ENCODE measurements around the gene SDR42E2.
"Not testable (repeated sequence)": the region's sequence is repeated elsewhere in the genome, so short reads cannot be mapped to it uniquely, and the experiment has no call there.

The SDR42E2 gene

DNA sequence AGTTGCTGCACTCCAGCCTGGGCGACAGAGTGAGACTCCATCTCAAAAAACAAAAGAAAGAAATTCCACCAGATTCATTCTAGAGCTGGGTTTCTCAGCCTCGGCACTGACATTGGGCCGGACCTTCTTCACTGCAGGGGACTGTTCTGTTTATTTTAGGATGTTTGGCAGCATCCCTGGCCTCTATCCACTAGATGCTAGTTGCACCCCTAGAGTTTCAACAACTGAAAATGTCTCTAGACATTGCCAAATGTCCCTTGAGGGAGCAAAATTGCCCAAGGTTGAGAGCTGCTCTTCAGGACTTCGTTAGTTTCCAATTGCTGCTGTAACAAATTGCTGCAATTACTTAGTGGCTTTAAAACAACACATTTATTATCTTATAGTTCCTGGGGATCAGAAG, 50.9 kb downstream of the SDR42E2 start:
- peaks cover 31 to 62% (median 50%) of the 10 kb centered on the region in 11 experiments for H3K36me3 ChIP-seq
- H3K9me3 ChIP-seq (replicated peaks in 1 of 11), result peaks cover 0 to 30% (median 16%) of the 10 kb centered on the region in 11 experiments; a peak in 17 of 22 replicates
- TF ChIP-seq Cebpa-rat (IDR thresholded peaks at IDR 0.05), result no peak
- H3K27ac ChIP-seq, result peak overlapping the region in 3 of 11 experiments; percentile 12 to 34 (median 31); a peak in 5 of 22 replicates
- H3K9ac ChIP-seq, result no peak overlapping the region
- H3K4me2 ChIP-seq, result peak overlapping the region in 6 of 11 experiments; percentile 12 to 92 (median 18); a peak in 5 of 22 replicates
- peaks cover 4 to 96% (median 6%) of the 10 kb centered on the region in 11 experiments; a peak in 15 of 22 replicates for H4K20me1 ChIP-seq
- no peaks in the 10 kb centered on the region for H3K27me3 ChIP-seq
- peaks cover 66 to 98% (median 78%) of the 10 kb centered on the region in 10 experiments for H3K4me1 ChIP-seq
- H3K4me3 ChIP-seq, result no peak overlapping the region

DNA sequence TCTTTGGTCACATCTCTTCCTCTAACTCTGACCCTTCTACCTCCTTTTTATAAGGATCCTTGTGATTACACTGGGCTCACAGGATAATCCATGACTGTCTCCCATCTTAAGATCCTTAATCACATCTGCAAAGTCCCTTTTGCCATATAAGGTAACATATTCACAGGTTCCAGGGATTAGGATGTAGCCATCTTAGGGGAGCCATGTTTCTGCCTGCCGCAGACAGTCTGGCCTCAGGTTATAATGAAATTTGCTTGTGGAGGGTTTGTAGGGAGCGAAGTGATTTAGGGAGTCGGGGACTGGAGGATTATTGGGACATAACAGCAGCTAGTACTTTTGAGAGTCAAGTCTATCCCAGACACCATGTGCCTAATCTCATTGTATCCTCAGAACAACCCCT, 51.5 kb downstream of the SDR42E2 start:
- Histone ChIP-seq H3K4me1 (peaks cover 66 to 98% (median 78%) of the 10 kb centered on the region in 10 experiments), H4K20me1 (peaks cover 0 to 96% (median 6%) of the 10 kb centered on the region in 11 experiments; a peak in 12 of 22 replicates), H3K4me2 (peak overlapping the region in 5 of 11 experiments; percentile 13 to 92 (median 90); a peak in 5 of 22 replicates), H3K9ac (no peak overlapping the region), H3K27me3 (no peaks in the 10 kb centered on the region), H3K9me3 (replicated peaks in 1 of 11) (peaks cover 0 to 30% (median 16%) of the 10 kb centered on the region in 11 experiments; a peak in 17 of 22 replicates), H3K27ac (peak overlapping the region in 4 of 11 experiments; percentile 12 to 34 (median 25); a peak in 4 of 22 replicates), H3K36me3 (peaks cover 31 to 62% (median 50%) of the 10 kb centered on the region in 11 experiments), H3K4me3 (no peak overlapping the region)
- TF ChIP-seq Cebpa-rat (IDR thresholded peaks at IDR 0.05), result no peak

DNA sequence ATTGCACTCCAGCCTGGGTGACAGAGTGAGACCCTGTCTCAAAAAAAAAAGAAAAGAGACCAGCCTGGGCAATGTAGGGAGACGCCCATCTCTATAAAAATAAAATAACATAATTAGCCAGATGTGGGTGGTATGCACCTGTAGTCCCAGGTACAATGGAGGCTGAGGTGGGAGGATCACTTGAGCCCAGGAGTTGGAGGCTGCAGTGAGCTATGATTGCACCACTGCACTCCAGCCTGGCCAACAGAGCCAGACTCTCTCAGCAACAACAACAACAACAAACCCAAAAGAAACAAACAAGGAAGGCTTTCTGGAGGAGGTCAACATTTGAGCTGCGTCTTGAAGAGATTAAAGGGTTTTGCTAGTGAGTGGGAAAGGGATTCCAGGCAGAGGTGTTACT, 52.1 kb downstream of the SDR42E2 start:
- no peak for TF ChIP-seq Cebpa-rat (IDR thresholded peaks at IDR 0.05)
- peaks cover 66 to 98% (median 79%) of the 10 kb centered on the region in 10 experiments for H3K4me1 ChIP-seq
- 0 out of 22 replicates have a peak overlapping the region, but pooled peaks of 2 of the 11 experiments have one; percentile 19 to 34 for H3K27ac ChIP-seq
- peaks cover 0 to 100% (median 6%) of the 10 kb centered on the region in 11 experiments; a peak in 11 of 22 replicates for H4K20me1 ChIP-seq
- peaks cover 0 to 30% (median 16%) of the 10 kb centered on the region in 11 experiments; a peak in 17 of 22 replicates for H3K9me3 ChIP-seq (replicated peaks in 1 of 11)
- H3K9ac ChIP-seq, result no peak overlapping the region
- peak overlapping the region in 6 of 11 experiments; percentile 84 to 92 (median 90); a peak in 5 of 22 replicates for H3K4me2 ChIP-seq
- no peaks in the 10 kb centered on the region for H3K27me3 ChIP-seq
- H3K36me3 ChIP-seq, result peaks cover 31 to 59% (median 50%) of the 10 kb centered on the region in 11 experiments
- H3K4me3 ChIP-seq, result no peak overlapping the region

DNA sequence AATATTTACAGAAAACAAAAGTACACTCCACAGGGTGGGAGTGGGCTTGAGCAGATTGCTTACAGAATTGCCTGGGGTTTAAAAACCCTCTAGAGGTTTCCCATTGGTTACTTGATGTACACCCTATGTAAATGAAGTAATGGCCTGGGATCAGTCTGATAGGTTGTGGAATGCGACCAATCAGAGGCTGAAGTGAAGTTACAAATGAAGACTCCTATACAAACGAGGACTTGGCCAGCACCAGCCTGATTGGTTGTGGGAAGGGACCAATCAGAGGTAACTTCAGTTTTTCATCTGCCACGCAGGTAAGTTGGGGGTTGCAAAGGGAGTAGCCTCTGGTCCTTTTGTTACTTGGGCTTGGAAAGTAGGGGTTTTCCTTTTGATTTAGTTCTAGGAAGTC, 52.6 kb downstream of the SDR42E2 start:
- peaks cover 0 to 29% (median 16%) of the 10 kb centered on the region in 11 experiments; a peak in 17 of 22 replicates for H3K9me3 ChIP-seq (replicated peaks in 1 of 11)
- H3K4me1 ChIP-seq, result peaks cover 64 to 98% (median 79%) of the 10 kb centered on the region in 10 experiments
- no peak overlapping the region for H3K9ac ChIP-seq
- TF ChIP-seq Cebpa-rat (IDR thresholded peaks at IDR 0.05), result no peak
- H3K4me2 ChIP-seq, result peak overlapping the region in 10 of 11 experiments; percentile 55 to 94 (median 90); a peak in 17 of 22 replicates
- no peak overlapping the region for H3K4me3 ChIP-seq
- H4K20me1 ChIP-seq, result peaks cover 0 to 100% (median 2%) of the 10 kb centered on the region in 11 experiments; a peak in 11 of 22 replicates
- H3K27me3 ChIP-seq, result no peaks in the 10 kb centered on the region
- H3K27ac ChIP-seq, result peak overlapping the region in 2 of 11 experiments; percentile 83 to 84; a peak in 1 of 22 replicates
- H3K36me3 ChIP-seq, result peaks cover 31 to 57% (median 49%) of the 10 kb centered on the region in 11 experiments

DNA sequence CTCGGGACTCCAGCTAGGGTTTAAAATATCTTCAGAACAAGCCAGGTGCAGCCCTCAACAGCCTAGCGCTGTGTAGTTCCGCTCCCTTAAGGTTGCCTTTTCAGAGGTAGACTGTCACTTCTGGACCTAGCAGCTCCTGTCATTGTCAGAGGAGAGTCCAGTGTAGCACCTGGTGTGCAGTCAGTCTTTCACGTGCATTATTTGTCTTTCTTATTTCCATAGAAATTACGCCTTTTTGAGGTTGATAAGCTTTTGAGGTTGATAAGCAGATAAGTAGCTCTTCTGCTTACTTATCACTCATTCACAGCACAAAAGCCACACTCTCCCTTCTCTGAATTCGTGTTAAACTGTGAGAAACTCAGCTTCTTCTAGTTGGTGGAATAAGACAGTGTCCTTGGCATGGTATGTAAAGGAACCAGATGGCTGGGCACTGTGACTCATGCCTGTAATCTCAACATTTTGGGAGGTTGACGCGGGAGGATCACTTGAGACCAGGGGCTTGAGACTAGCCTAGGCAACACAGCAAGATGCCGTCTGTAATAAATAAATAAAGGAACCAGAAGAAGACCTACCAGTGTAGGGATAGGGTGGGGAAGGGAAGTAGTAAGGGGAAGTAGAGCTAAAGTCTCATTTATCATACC, 54.0 kb downstream of the SDR42E2 start:
- peak overlapping the region in 7 of 11 experiments; percentile 0 to 63 (median 22); a peak in 8 of 22 replicates for H3K9ac ChIP-seq
- peaks cover 50 to 98% (median 83%) of the 10 kb centered on the region in 10 experiments for H3K4me1 ChIP-seq
- peaks cover 24 to 52% (median 38%) of the 10 kb centered on the region in 11 experiments for H3K36me3 ChIP-seq
- H3K9me3 ChIP-seq (replicated peaks in 1 of 11), result peaks cover 0 to 18% (median 6%) of the 10 kb centered on the region in 11 experiments; a peak in 12 of 22 replicates
- H3K27me3 ChIP-seq, result no peaks in the 10 kb centered on the region
- H3K4me2 ChIP-seq, result peak overlapping the region; percentile 55 to 94 (median 90)
- peak overlapping the region in 3 of 10 experiments; percentile 0 to 32 (median 3); a peak in 2 of 20 replicates for H3K4me3 ChIP-seq
- TF ChIP-seq Cebpa-rat (IDR thresholded peaks at IDR 0.05), result no peak
- peak overlapping the region in 9 of 11 experiments; percentile 40 to 84 (median 76); a peak in 17 of 22 replicates for H3K27ac ChIP-seq
- H4K20me1 ChIP-seq, result peaks cover 0 to 99% (median 0%) of the 10 kb centered on the region in 11 experiments; a peak in 9 of 22 replicates

DNA sequence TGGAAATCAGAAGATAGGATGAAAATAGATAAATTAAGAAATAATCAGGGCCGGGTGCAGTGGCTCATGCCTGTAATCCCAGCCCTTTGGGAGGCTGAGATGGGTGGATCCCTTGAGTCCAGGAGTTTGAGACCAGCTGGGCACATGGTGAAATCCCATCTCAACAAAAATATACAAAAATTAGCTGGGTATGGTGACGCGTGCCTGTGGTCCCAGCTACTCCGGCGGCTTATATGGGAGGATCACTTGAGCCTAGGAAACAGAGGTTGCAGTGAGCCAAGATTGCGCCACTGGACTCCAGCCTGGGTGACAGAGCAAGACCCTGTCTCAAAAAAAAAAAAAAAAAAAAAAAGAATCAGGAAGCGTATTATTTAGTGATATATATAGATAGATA, 54.5 kb downstream of the SDR42E2 start:
- peaks cover 0 to 18% (median 6%) of the 10 kb centered on the region in 11 experiments; a peak in 12 of 22 replicates for H3K9me3 ChIP-seq (replicated peaks in 1 of 11)
- H3K9ac ChIP-seq, result peak overlapping the region in 3 of 11 experiments; percentile 10 to 70 (median 11); a peak in 1 of 22 replicates
- not testable (repeated sequence) for H3K4me3 ChIP-seq, H3K27me3 ChIP-seq
- peak overlapping the region in 9 of 11 experiments; percentile 40 to 84 (median 76); a peak in 16 of 22 replicates for H3K27ac ChIP-seq
- peaks cover 48 to 98% (median 83%) of the 10 kb centered on the region in 10 experiments for H3K4me1 ChIP-seq
- peaks cover 0 to 94% (median 0%) of the 10 kb centered on the region in 11 experiments; a peak in 8 of 22 replicates for H4K20me1 ChIP-seq
- peak overlapping the region; percentile 55 to 94 (median 90) for H3K4me2 ChIP-seq
- H3K36me3 ChIP-seq, result peaks cover 22 to 50% (median 34%) of the 10 kb centered on the region in 11 experiments

DNA sequence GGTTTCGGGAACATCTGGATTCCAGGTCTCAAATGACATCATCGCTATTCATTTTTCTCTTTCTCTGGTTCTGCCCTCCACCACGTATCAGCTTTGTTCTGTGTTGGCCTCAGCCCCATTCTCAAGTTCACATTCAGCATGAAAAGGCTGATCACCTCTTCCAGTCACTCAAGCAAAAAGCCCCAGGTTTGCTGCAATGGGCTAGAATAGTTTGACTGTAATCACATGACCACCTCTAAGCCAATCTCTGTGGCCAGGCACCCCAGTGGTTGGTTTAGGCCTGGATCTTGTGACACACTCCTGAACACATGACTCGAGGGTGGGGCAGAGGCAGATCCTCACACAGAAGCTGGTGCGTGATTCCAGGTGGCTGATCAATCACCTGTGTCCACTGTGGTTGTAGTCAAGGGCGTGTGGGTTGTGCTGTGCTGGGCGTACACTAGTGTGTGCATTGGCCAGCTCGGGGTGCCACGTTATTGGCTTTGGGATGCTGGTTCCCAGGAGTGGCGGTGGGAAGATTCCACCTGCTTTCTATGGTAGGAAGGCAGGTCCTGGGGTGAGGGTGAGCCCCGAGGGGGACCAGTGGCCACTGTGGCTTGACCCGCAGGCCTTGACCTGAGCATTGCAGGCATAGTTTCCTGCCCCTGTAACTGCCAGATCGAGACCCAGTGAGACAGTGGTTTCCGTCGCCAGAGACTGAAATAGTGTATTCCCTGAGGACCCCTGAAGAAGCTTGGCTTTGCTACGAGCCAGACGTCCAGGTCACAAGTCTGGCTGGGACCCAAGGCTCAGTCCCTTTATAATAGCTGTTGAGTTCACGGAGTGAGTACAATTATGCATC, 55.8 kb downstream of the SDR42E2 start:
- H4K20me1 ChIP-seq, result peaks cover 0 to 94% (median 0%) of the 10 kb centered on the region in 11 experiments; a peak in 7 of 22 replicates
- H3K4me2 ChIP-seq, result peak overlapping the region; percentile 62 to 94 (median 90)
- H3K36me3 ChIP-seq, result peaks cover 13 to 42% (median 22%) of the 10 kb centered on the region in 11 experiments; a peak in 21 of 22 replicates
- H3K4me3 ChIP-seq, result peak overlapping the region in 6 of 10 experiments; percentile 27 to 46 (median 37); a peak in 10 of 20 replicates
- no peaks in the 10 kb centered on the region for H3K27me3 ChIP-seq
- peak overlapping the region in 8 of 11 experiments; percentile 21 to 73 (median 55); a peak in 13 of 22 replicates for H3K9ac ChIP-seq
- peaks cover 0 to 18% (median 6%) of the 10 kb centered on the region in 11 experiments; a peak in 12 of 22 replicates for H3K9me3 ChIP-seq (replicated peaks in 1 of 11)
- peak overlapping the region in 9 of 11 experiments; percentile 37 to 84 (median 76); a peak in 18 of 22 replicates for H3K27ac ChIP-seq
- peaks cover 48 to 98% (median 80%) of the 10 kb centered on the region in 10 experiments for H3K4me1 ChIP-seq
- TF ChIP-seq Cebpa-rat (IDR thresholded peaks at IDR 0.05), result no peak; a peak in 1 of 22 replicates
